Chondrocyte (in vitro differentiated cells): ENCODE results near the gene PMEL. TPM values are rescaled to one million over a fixed set of nuclear protein-coding genes. Genes with fewer than 3 reads are reported as not detected.
A peak's percentile ranks its signal among the peaks of the same experiment; 100 is the strongest.

Experiments
- DNase-seq: peaks from one replicate; pipeline ENCODE4 v3.0.0; 2021; ENCODE audit warnings: mixed read lengths, low spot score
- H3K27ac Mint-ChIP-seq: one replicate; pipeline ENCODE4 v1.8.0; 2021; ENCODE audit warnings: mild to moderate bottlenecking, moderate library complexity, mixed read lengths; ENCODE audit not compliant: unreplicated experiment
- H3K27me3 Mint-ChIP-seq: 2 replicates; pipeline ENCODE4 v1.8.0; 2021; ENCODE audit warnings: low read depth, mixed read lengths
- H3K36me3 Mint-ChIP-seq: 2 replicates; pipeline ENCODE4 v1.8.0; 2021; ENCODE audit warnings: low read depth, mixed read lengths
- H3K4me1 Mint-ChIP-seq: 2 replicates; pipeline ENCODE4 v1.8.0; 2021; ENCODE audit warnings: low read depth, mild to moderate bottlenecking, mixed read lengths
- H3K4me3 Mint-ChIP-seq: one replicate; pipeline ENCODE4 v1.8.0; 2021; ENCODE audit warnings: mild to moderate bottlenecking, moderate library complexity, mixed read lengths; ENCODE audit not compliant: unreplicated experiment
- H3K9me3 Mint-ChIP-seq: 2 replicates; pipeline ENCODE4 v1.8.0; 2021; ENCODE audit warnings: low read depth, mixed read lengths
- total RNA-seq: library from RNA; stranded (reverse); gene quantifications from 3 replicates; pipeline ENCODE4 v1.2.1, GENCODE V29; 2021
- TF ChIP-seq, protein P1 (sequence below): fragments of 200-600 bp; sonication (generic); IDR thresholded peaks from 2 replicates; pipeline ENCODE4 v1.5.0; 2021; ENCODE audit warnings: antibody characterized with exemption, mild to moderate bottlenecking, moderate library complexity

The PMEL gene
- total RNA-seq, 1 donor from 2014 or later, result 0.45 TPM

DNA sequence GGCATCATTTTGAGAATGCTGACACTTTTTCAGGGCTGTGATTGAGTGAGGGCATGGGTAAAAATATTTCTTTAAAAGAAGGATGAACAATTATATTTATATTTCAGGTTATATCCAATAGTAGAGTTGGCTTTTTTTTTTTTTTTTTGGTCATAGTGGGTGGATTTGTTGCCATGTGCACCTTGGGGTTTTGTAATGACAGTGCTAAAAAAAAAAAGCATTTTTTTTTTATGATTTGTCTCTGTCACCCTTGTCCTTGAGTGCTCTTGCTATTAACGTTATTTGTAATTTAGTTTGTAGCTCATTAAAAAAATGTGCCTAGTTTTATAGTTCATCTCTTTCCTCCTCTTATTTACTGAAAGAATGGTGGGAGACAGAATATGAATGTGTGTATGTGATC lies 6.6 kb upstream of the PMEL start:
- Mint-ChIP-seq H3K27me3 (no peaks in the 10 kb centered on the region), H3K4me3 (no peak overlapping the region), H3K36me3 (peaks cover 1% of the 10 kb centered on the region), H3K4me1 (peaks cover 21% of the 10 kb centered on the region), H3K27ac (no peak overlapping the region), H3K9me3 (no peaks in the 10 kb centered on the region)
- DNase-seq, result no peak
- TF ChIP-seq, protein P1, sequence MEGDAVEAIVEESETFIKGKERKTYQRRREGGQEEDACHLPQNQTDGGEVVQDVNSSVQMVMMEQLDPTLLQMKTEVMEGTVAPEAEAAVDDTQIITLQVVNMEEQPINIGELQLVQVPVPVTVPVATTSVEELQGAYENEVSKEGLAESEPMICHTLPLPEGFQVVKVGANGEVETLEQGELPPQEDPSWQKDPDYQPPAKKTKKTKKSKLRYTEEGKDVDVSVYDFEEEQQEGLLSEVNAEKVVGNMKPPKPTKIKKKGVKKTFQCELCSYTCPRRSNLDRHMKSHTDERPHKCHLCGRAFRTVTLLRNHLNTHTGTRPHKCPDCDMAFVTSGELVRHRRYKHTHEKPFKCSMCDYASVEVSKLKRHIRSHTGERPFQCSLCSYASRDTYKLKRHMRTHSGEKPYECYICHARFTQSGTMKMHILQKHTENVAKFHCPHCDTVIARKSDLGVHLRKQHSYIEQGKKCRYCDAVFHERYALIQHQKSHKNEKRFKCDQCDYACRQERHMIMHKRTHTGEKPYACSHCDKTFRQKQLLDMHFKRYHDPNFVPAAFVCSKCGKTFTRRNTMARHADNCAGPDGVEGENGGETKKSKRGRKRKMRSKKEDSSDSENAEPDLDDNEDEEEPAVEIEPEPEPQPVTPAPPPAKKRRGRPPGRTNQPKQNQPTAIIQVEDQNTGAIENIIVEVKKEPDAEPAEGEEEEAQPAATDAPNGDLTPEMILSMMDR, result no peak

DNA sequence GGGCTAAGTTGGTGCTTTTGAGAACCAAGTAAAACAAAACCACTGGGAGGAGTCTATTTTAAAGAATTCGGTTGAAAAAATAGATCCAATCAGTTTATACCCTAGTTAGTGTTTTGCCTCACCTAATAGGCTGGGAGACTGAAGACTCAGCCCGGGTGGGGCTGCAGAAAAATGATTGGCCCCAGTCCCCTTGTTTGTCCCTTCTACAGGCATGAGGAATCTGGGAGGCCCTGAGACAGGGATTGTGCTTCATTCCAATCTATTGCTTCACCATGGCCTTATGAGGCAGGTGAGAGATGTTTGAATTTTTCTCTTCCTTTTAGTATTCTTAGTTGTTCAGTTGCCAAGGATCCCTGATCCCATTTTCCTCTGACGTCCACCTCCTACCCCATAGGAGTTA lies 6.2 kb upstream of the PMEL start:
- H3K4me1 Mint-ChIP-seq, result peaks cover 25% of the 10 kb centered on the region
- H3K27ac Mint-ChIP-seq, result no peak overlapping the region
- no peaks in the 10 kb centered on the region for H3K9me3 Mint-ChIP-seq
- TF ChIP-seq, protein P1, result no peak
- H3K36me3 Mint-ChIP-seq, result peaks cover 1% of the 10 kb centered on the region
- no peaks in the 10 kb centered on the region for H3K27me3 Mint-ChIP-seq
- H3K4me3 Mint-ChIP-seq, result no peak overlapping the region
- no peak for DNase-seq

DNA sequence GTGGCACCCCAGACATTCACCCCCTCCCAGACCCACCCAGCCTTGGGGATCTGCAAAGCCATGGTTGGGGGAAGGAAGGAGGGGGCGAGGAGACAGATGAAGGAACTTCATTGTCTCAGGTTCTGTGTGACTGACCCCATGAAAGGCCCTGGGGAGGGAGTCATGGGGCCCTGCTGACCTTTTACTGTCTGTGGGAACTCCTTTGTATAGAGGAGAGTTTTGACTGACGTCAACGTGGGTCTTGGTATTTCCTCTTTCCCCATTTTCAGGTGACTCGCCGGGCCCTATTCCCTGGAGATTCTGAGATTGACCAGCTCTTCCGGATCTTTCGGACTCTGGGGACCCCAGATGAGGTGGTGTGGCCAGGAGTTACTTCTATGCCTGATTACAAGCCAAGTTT lies 4.9 kb upstream of the PMEL start:
- Mint-ChIP-seq H3K27me3 (no peaks in the 10 kb centered on the region), H3K36me3 (peaks cover 1% of the 10 kb centered on the region), H3K9me3 (no peaks in the 10 kb centered on the region), H3K27ac (peak overlapping the region; percentile 68), H3K4me1 (peaks cover 27% of the 10 kb centered on the region), H3K4me3 (no peak overlapping the region)
- no peak for DNase-seq
- TF ChIP-seq, protein P1, result no peak

DNA sequence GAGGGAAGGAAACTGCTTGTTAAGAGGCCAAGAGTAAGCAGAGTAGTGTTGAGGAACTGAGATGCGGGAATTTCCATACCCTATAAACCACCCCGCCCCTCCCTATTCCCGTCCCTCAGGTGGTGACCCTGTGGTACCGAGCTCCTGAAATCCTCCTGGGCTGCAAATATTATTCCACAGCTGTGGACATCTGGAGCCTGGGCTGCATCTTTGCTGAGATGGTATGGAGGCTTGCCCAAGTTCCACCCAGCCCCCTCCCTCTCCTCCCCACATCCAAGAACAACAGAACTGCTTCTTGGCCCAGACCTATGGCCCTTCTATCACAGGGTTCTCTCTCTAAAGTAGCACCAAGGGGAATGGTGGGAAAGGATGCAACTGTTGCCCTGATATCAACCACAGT lies 3.5 kb upstream of the PMEL start:
- no peak for DNase-seq
- TF ChIP-seq, protein P1, result no peak
- H3K9me3 Mint-ChIP-seq, result no peaks in the 10 kb centered on the region
- no peaks in the 10 kb centered on the region for H3K27me3 Mint-ChIP-seq
- H3K36me3 Mint-ChIP-seq, result peaks cover 1% of the 10 kb centered on the region
- H3K4me3 Mint-ChIP-seq, result no peak overlapping the region
- H3K4me1 Mint-ChIP-seq, result peaks cover 27% of the 10 kb centered on the region
- no peak overlapping the region for H3K27ac Mint-ChIP-seq

DNA sequence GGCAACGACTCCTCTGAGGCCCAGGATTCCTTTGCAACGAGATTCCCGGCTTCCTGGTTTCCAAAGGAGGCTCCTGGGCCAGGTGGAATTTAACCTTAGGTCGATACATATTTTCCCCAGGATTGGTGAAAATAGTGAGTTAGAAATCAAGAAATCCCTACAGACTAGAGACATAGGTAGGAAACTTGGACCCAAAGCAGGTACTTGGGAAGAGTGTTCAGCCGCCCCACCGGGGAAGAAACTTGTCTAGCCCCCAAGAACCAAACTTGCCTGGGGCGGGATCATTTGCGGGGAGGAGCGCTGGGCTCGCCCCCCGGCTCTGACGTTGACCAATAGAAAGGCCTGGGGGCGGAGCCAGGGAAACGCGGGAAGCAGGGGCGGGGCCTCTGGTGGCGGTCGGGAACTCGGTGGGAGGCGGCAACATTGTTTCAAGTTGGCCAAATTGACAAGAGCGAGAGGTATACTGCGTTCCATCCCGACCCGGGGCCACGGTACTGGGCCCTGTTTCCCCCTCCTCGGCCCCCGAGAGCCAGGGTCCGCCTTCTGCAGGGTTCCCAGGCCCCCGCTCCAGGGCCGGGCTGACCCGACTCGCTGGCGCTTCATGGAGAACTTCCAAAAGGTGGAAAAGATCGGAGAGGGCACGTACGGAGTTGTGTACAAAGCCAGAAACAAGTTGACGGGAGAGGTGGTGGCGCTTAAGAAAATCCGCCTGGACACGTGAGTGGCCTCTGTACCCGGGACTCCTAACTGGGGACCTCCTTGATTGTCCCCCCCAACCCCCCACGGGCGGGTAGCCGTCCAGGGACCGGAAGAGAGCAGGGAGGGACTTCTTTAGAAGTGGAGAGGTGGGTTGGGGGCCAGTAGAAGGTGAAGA lies 803 bp upstream of the PMEL start, which contains the start of gene CDK2:
Gene CDK2, plus strand, starts transcription at position 423 of the 874 bp plus-strand sequence. Its CDS starts 179 bp downstream, at position 602.
- TF ChIP-seq, protein P1, result no peak
- peak; percentile 94 for DNase-seq
- Mint-ChIP-seq H3K4me1 (peaks cover 27% of the 10 kb centered on the region), H3K4me3 (peak within 1 kb of the TSS; percentile 87), H3K27me3 (no peaks in the 10 kb centered on the region), H3K36me3 (peaks cover 1% of the 10 kb centered on the region), H3K27ac (peak within 1 kb of the TSS; percentile 90), H3K9me3 (no peaks in the 10 kb centered on the region)
